AG04450 (cell line): Measurements from ENCODE around the gene CAPN9. TPM values are rescaled to one million over a fixed set of nuclear protein-coding genes. Genes with fewer than 3 reads are reported as not detected.
"Not testable (repeated sequence)": the region's sequence is repeated elsewhere in the genome, so short reads cannot be mapped to it uniquely, and the experiment has no call there.

Experiments used
- CTCF ChIA-PET: fragments of 300-600, 350-600 bp; formaldehyde crosslinking; extraction: SDS; loops from one replicate; lab custom pipeline; 2022; ENCODE audit warnings: antibody characterized with exemption, inconsistent platforms; lab: Charles Lee
- POLR2A ChIA-PET: fragments of 350-600 bp; formaldehyde crosslinking; extraction: SDS; loops from one replicate; lab custom pipeline; 2021; ENCODE audit warnings: antibody characterized with exemption, inconsistent platforms; lab: Yijun Ruan, JAX
- DNase-seq: peaks from one replicate; pipeline ENCODE4 v3.0.0-alpha.2; 2011; ENCODE audit warnings: low read depth, low spot score
- H3K27ac ChIP-seq: one replicate; pipeline ENCODE4 v1.5.1; 2012; ENCODE audit warnings: low read depth, low read length, control low read depth
- H3K27me3 ChIP-seq: one replicate; pipeline ENCODE4 v1.6.0; 2012; ENCODE audit warnings: low read length; ENCODE audit not compliant: control insufficient read depth, insufficient read depth
- H3K4me3 ChIP-seq: 2 replicates; pipeline ENCODE4 v1.5.1; 2011; ENCODE audit warnings: mild to moderate bottlenecking, low read depth, low read length, control low read depth
- H3K9me3 ChIP-seq: 2 replicates; pipeline ENCODE4 v1.5.1; 2012; ENCODE audit warnings: low read length; ENCODE audit not compliant: control insufficient read depth, insufficient read depth
- polyA plus RNA-seq: library from polyadenylated mRNA; depleted of rRNA; stranded (reverse); fragments of >200 nt; gene quantifications from 2 replicates; pipeline ENCODE4 v1.2.3, GENCODE V29; 2011
- TF ChIP-seq, protein P1 (sequence below): IDR thresholded peaks from 2 replicates; pipeline ENCODE4 v1.5.1; 2011; ENCODE audit warnings: low read depth, low read length, control low read depth, inconsistent platforms

Gene CAPN9
- polyA plus RNA-seq, 1 experiment, result 0.24 TPM

DNA sequence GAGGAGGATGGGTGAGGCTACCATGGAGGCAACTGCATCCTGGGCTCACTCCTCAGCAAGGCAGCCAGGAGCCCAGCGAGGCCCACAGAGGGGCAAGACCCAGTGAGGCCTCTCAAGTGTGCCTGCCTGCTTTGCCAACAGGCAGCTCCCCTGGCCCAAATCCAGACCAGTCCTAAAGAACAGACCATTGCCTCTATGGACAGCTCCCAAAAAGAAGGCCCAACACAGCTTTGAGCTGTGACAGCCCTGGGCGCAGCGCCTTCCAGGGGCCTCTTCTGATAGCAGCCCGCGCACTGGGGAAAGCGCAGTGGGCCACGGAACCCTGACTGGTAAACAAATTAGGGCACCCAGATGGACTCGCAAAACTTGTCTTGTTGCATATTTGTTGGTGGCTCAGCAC is 95.6 kb downstream of the CAPN9 start:
- Histone ChIP-seq H3K27me3 (no peaks in the 10 kb centered on the region), H3K4me3 (no peak overlapping the region), H3K9me3 (no peaks in the 10 kb centered on the region; the same call in 1 of the 2 replicates), H3K27ac (no peak overlapping the region)
- POLR2A ChIA-PET, result no interaction called here
- CTCF ChIA-PET, result no interaction called here
- DNase-seq, result no peak
- TF ChIP-seq, protein P1, sequence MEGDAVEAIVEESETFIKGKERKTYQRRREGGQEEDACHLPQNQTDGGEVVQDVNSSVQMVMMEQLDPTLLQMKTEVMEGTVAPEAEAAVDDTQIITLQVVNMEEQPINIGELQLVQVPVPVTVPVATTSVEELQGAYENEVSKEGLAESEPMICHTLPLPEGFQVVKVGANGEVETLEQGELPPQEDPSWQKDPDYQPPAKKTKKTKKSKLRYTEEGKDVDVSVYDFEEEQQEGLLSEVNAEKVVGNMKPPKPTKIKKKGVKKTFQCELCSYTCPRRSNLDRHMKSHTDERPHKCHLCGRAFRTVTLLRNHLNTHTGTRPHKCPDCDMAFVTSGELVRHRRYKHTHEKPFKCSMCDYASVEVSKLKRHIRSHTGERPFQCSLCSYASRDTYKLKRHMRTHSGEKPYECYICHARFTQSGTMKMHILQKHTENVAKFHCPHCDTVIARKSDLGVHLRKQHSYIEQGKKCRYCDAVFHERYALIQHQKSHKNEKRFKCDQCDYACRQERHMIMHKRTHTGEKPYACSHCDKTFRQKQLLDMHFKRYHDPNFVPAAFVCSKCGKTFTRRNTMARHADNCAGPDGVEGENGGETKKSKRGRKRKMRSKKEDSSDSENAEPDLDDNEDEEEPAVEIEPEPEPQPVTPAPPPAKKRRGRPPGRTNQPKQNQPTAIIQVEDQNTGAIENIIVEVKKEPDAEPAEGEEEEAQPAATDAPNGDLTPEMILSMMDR, result no peak

DNA sequence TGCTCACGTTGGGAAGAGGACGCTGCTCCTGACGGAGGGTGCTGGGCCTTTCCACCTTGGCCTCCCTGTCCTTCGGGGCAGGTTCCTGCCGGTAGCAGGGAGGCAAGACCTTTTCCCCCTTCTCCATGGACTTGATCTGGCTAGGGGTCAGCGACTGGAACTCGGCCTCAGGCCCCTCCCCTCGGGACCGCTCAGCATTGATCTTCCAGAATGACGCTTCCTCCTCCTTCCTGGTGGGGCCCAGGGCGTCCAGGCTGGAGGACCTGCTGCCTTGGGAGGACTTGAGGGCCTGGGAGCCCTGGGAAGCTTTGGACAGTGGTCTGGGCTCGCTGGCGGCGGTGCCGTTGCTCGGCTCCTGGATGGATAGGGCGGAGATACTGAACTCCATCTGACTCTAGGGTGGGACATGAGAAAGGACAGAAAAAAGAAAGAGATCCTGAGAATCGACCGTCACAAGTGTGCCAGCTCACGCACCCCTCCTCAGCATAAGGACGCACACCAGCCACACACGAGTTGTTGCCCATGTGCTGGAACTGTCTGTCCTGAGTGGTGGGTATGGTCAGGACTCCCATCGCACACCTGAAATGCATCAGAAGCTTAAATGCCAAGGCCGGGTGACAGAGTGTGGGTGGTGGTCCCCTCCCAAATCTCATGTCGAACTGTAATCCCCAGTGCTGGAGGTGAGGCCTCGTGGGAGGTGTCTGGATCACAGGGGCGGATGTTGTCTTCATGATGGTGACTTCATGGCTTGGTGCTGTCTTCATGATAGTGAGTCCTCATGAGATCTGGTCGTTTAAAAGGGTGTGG is 96.5 kb downstream of the CAPN9 start:
- Histone ChIP-seq H3K27me3 (no peaks in the 10 kb centered on the region), H3K27ac (no peak overlapping the region), H3K4me3 (no peak overlapping the region), H3K9me3 (no peaks in the 10 kb centered on the region; the same call in 1 of the 2 replicates)
- TF ChIP-seq, protein P1, result no peak
- DNase-seq, result no peak
- ChIA-PET CTCF (no interaction called here), POLR2A (interaction anchor here (0.5 kb wide), 1 partner anchor 11 kb away, joined by 3 read pairs; no protein-coding TSS in a partner anchor)

DNA sequence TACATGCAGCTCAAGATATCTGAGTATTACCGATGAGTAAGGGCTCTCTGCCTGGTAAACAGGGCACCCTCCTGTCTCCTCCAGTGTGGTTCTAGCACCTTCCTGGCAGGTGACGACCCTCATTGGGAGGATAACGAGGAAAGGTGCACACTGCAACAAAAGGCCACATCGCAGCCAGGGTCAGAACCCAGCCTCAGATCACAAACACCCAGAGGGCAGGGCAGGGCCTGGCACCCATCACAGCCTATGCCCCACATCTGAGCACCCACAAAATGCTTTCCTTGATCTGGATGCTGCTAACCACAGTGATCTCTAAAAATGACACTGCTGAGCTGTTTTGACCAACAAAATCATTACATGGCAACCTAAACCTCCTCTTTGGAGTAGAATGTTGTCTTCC is 97.4 kb downstream of the CAPN9 start:
- TF ChIP-seq, protein P1, result no peak
- Histone ChIP-seq H3K27me3 (no peaks in the 10 kb centered on the region), H3K4me3 (no peak overlapping the region), H3K9me3 (no peaks in the 10 kb centered on the region; the same call in 1 of the 2 replicates), H3K27ac (no peak overlapping the region)
- POLR2A ChIA-PET, result no interaction called here
- DNase-seq, result no peak
- CTCF ChIA-PET, result no interaction called here

DNA sequence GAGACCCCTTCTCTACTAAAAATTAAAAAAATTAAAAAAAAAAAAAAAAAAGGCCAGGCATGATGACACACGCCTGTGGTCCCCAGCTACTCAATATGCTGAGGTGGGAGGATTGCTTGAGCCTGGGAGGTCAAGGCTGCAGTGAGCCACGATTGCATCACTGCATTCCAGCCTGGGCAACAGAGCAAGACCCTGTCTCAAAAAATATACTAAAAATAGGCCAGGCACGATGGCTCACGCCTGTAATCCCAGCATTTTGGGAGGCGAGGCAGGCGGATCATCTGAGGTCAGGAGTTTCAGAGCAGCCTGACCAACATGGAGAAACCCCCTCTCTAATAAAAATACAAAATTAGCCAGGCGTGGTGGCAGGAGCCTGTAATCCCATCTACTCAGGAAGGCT is 98.0 kb downstream of the CAPN9 start:
- CTCF ChIA-PET, H3K9me3 ChIP-seq, H3K27ac ChIP-seq, DNase-seq, H3K4me3 ChIP-seq, H3K27me3 ChIP-seq: not testable (repeated sequence)
- POLR2A ChIA-PET, result interaction anchor here (0.7 kb wide), 1 partner anchor 608 kb away, joined by 3 read pairs; no protein-coding TSS in a partner anchor

DNA sequence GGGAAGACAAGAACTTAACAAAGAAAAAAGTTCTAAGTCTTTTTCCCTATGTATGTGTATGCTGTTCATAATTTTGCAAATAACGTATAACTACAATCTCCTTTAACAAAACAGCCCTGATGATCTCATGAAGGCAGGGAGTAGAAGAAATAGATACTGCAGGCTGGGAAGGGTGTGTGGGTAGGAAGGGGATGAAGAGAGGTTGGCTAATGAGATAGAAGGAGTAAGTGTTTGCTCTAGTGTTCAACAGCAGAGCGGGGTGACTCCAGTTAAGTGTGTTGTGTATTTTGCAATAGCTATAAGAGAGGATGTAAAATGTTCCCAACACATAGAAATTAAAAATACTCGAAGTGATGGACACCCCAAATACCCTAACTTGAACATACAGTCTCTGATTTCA is 101.0 kb downstream of the CAPN9 start:
- CTCF ChIA-PET, result interaction anchor here (0.6 to 1.8 kb wide), 4 partner anchors 68 to 206 kb away, joined by 4 to 5 read pairs (median 4); no protein-coding TSS in a partner anchor
- peaks cover 6% of the 10 kb centered on the region for H3K9me3 ChIP-seq
- no peak overlapping the region for H3K27ac ChIP-seq
- TF ChIP-seq, protein P1, result no peak
- POLR2A ChIA-PET, result interaction anchor here (0.6 to 0.8 kb wide), 2 partner anchors 10 to 689 kb away, joined by 3 read pairs; no protein-coding TSS in a partner anchor
- DNase-seq, result no peak
- H3K4me3 ChIP-seq, result no peak overlapping the region
- H3K27me3 ChIP-seq, result no peaks in the 10 kb centered on the region
